ENCODE data around the gene AGPAT3.

DNA sequence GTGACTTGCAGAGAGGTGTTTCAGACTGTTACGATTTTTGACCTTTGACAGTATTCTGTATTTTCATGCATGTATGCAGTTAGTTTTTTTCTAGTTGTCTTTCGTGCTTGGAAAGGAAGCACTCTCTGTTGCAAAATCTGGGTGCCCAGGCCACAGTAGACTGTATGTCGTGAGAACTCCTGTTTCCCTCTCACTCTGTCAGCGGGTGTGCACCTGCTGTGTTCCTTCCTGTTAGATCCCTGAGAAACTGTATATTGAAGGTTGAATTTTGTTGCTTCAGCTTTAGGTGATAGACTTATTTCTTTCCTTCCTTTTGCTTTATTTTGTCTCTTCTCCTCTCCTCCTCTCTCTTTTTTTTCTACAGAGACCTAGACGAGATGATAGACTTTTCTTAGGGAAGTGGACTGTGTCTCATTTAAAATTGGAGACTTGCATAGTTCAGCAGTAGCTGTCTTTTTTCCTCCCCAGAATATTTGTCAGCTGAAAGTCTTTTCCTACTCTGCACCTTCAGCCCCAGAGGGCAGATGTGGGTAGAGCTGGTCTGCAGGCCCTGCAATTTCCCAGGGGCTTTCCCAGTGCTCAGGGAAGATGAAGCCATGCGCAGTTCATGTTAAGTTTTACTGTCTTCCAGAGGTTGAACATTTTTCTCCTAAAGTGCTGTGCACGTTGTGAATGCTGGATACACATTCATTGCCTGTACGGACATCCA lies 148.5 kb downstream of the AGPAT3 start:
- TF ChIP-seq, protein P1, sequence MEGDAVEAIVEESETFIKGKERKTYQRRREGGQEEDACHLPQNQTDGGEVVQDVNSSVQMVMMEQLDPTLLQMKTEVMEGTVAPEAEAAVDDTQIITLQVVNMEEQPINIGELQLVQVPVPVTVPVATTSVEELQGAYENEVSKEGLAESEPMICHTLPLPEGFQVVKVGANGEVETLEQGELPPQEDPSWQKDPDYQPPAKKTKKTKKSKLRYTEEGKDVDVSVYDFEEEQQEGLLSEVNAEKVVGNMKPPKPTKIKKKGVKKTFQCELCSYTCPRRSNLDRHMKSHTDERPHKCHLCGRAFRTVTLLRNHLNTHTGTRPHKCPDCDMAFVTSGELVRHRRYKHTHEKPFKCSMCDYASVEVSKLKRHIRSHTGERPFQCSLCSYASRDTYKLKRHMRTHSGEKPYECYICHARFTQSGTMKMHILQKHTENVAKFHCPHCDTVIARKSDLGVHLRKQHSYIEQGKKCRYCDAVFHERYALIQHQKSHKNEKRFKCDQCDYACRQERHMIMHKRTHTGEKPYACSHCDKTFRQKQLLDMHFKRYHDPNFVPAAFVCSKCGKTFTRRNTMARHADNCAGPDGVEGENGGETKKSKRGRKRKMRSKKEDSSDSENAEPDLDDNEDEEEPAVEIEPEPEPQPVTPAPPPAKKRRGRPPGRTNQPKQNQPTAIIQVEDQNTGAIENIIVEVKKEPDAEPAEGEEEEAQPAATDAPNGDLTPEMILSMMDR (IDR thresholded peaks at IDR 0.05) = no peak
- TF ChIP-seq POLR2A (IDR thresholded peaks at IDR 0.05) = no peak

Measured in testis (tissue), 2 donors.